GM04504 (cell line): ENCODE measurements around the gene CSAG3.
"Not testable (repeated sequence)": the region's sequence is repeated elsewhere in the genome, so short reads cannot be mapped to it uniquely, and the experiment has no call there.

ENCODE experiments used
- DNase-seq: peaks from one replicate; pipeline ENCODE4 v3.0.0-alpha.2; 2012; ENCODE audit warnings: low read depth

The CSAG3 gene

GRCh38 chrX:152758918-152759317 lies at the start of gene CSAG3:
CSAG3 (plus strand) TSS chrX:152759218.
- not testable (repeated sequence) for DNase-seq

- not testable (repeated sequence) for DNase-seq
These were observed 45.8 kb upstream of the CSAG3 start for GRCh38 chrX:152713195-152713594.

GRCh38 chrX:152713815-152714787 lies 44.9 kb upstream of the CSAG3 start, which contains the start of gene MAGEA2B:
MAGEA2B (plus strand) TSS chrX:152714628; CDS start chrX:152717107, 2,479 bp downstream.
- not testable (repeated sequence) for DNase-seq

GRCh38 chrX:152725409-152725808 lies 33.6 kb upstream of the CSAG3 start:
- DNase-seq: no peak

- no peak for DNase-seq
These were observed 25.6 kb upstream of the CSAG3 start, which contains the start of the genes CSAG1 and MAGEA12 for GRCh38 chrX:152733261-152733975. CSAG1 (minus strand) TSS chrX:152733721; CDS start chrX:152732460, 1,261 bp downstream. MAGEA12 (plus strand) TSS chrX:152733757; CDS start chrX:152736162, 2,405 bp downstream.

GRCh38 chrX:152734143-152734858 lies 24.7 kb upstream of the CSAG3 start:
- not testable (repeated sequence) for DNase-seq

GRCh38 chrX:152735101-152735500 lies 23.9 kb upstream of the CSAG3 start:
- DNase-seq: no peak

GRCh38 chrX:152735860-152736511 lies 23.0 kb upstream of the CSAG3 start:
- no peak for DNase-seq

GRCh38 chrX:152736528-152736927 lies 22.5 kb upstream of the CSAG3 start:
- DNase-seq: not testable (repeated sequence)

- no peak for DNase-seq
These were observed 20.5 kb upstream of the CSAG3 start for GRCh38 chrX:152738560-152738959.

- DNase-seq: not testable (repeated sequence)
These were observed 5.0 kb upstream of the CSAG3 start, which contains the start of gene MAGEA2 for GRCh38 chrX:152753686-152754650. MAGEA2 (minus strand) TSS chrX:152753842; CDS start chrX:152751363, 2,479 bp downstream.

GRCh38 chrX:152754871-152755270 lies 4.1 kb upstream of the CSAG3 start:
- not testable (repeated sequence) for DNase-seq

- DNase-seq: not testable (repeated sequence)
These were observed 526 bp downstream of the CSAG3 start for GRCh38 chrX:152759544-152759943.

GRCh38 chrX:152761582-152761981 lies 2.6 kb downstream of the CSAG3 start:
- DNase-seq: not testable (repeated sequence)

- DNase-seq: not testable (repeated sequence)
These were observed 7.5 kb downstream of the CSAG3 start for GRCh38 chrX:152766562-152766961.

GRCh38 chrX:152769549-152770289 lies 10.7 kb downstream of the CSAG3 start, which contains the start of gene MAGEA6:
MAGEA6 (minus strand) TSS chrX:152769689; CDS start chrX:152767650, 2,039 bp downstream.
- not testable (repeated sequence) for DNase-seq

GRCh38 chrX:152787062-152787461 lies 28.0 kb downstream of the CSAG3 start:
- not testable (repeated sequence) for DNase-seq

GRCh38 chrX:152798945-152799344 lies 39.9 kb downstream of the CSAG3 start:
- DNase-seq: no peak

- no peak for DNase-seq
These were observed 47.0 kb downstream of the CSAG3 start for GRCh38 chrX:152806035-152806434.
